H1 (cell line): ENCODE results near the gene ZC3H14. TPM values are rescaled to one million over a fixed set of nuclear protein-coding genes. Genes with fewer than 3 reads are reported as not detected.
A peak's percentile ranks its signal among the peaks of the same experiment; 100 is the strongest.

ENCODE experiments used
- CTCF ChIA-PET: fragments of 300-600 bp; sonication (Branson Sonifier 250); formaldehyde crosslinking; loops from one replicate; lab custom pipeline; 2021; ENCODE audit not compliant: partially characterized antibody; lab: Charles Lee
- POLR2A ChIA-PET: fragments of 300-600 bp; sonication (Branson Sonifier 250); formaldehyde crosslinking; loops from one replicate; lab custom pipeline; 2021; ENCODE audit warnings: inconsistent platforms; ENCODE audit not compliant: partially characterized antibody; lab: Charles Lee
- DNase-seq, 2 experiments: peaks; one replicate each; pipeline versions ENCODE4 v3.0.0 to v3.0.0-alpha.2; 2010 to 2022; ENCODE audit warnings: low spot score in 2 of 2, low read depth in 1 of 2, mixed read lengths in 1 of 2
- FAIRE-seq: peaks from 2 replicates; lab custom pipeline; 2011; peaks lifted over from hg19 to GRCh38; lab: Jason Lieb, UNC
- H2AFZ ChIP-seq: 2 replicates; pipeline ENCODE4 v1.8.1; 2012; ENCODE audit warnings: low read length, inconsistent platforms
- H2AK5ac ChIP-seq: 2 replicates; pipeline ENCODE4 v1.6.1; 2013; ENCODE audit warnings: low read depth, low read length
- H2BK120ac ChIP-seq: replicated peaks from 2 replicates; pipeline ENCODE3; 2013; ENCODE audit warnings: low read depth, low read length, inconsistent platforms
- H2BK12ac ChIP-seq: 2 replicates; pipeline ENCODE4 v1.6.1; 2013; ENCODE audit warnings: low read depth, low read length
- H2BK15ac ChIP-seq: 2 replicates; pipeline ENCODE4 v1.6.1; 2013; ENCODE audit warnings: low read length
- H2BK20ac ChIP-seq: 2 replicates; pipeline ENCODE4 v1.6.1; 2013; ENCODE audit warnings: low read length
- H2BK5ac ChIP-seq: 2 replicates; pipeline ENCODE4 v1.6.1; 2013; ENCODE audit warnings: low read depth, low read length
- H3K14ac ChIP-seq: 2 replicates; pipeline ENCODE4 v1.6.1; 2013; ENCODE audit warnings: inconsistent platforms; ENCODE audit not compliant: insufficient read length
- H3K18ac ChIP-seq: 2 replicates; pipeline ENCODE4 v1.6.1; 2013; ENCODE audit warnings: low read length; ENCODE audit errors: extremely low read depth
- H3K23ac ChIP-seq: 2 replicates; pipeline ENCODE4 v1.6.1; 2013; ENCODE audit warnings: inconsistent platforms; ENCODE audit not compliant: insufficient read length
- H3K23me2 ChIP-seq: 2 replicates; pipeline ENCODE4 v1.6.1; 2013; ENCODE audit warnings: low read depth, low read length
- H3K27ac ChIP-seq: 2 replicates; pipeline ENCODE4 v1.6.1; 2011; ENCODE audit warnings: low read depth, low read length, inconsistent platforms
- H3K27me3 ChIP-seq, 4 experiments: replicated peaks in 1 of 4; 1 replicate in 1 of 4; 2 replicates in 3 of 4; pipeline versions ENCODE4 v1.6.1 to v1.8.1; 2011 to 2013; ENCODE audit warnings: low read length in 3 of 4, mild to moderate bottlenecking in 3 of 4, inconsistent platforms in 2 of 4, mixed read lengths in 2 of 4, moderate library complexity in 1 of 4; ENCODE audit not compliant: control insufficient read depth in 3 of 4, insufficient read depth in 3 of 4; ENCODE audit errors: extremely low read depth in 1 of 4
- H3K36me3 ChIP-seq, 4 experiments: 2 replicates each; pipeline versions ENCODE4 v1.6.1 to v1.8.1; 2011 to 2013; ENCODE audit warnings: mild to moderate bottlenecking in 4 of 4, low read length in 3 of 4, moderate library complexity in 2 of 4, control low read depth in 1 of 4, inconsistent platforms in 1 of 4; ENCODE audit not compliant: insufficient read depth in 4 of 4, control insufficient read depth in 2 of 4
- H3K4ac ChIP-seq: replicated peaks from 2 replicates; pipeline ENCODE3; 2013; ENCODE audit warnings: low read length, low read depth, mixed read lengths, inconsistent platforms; ENCODE audit not compliant: insufficient read length
- H3K4me1 ChIP-seq, 4 experiments: replicated peaks in 1 of 4; 1 replicate in 1 of 4; 2 replicates in 3 of 4; pipeline versions ENCODE4 v1.6.1 to v1.8.1; 2011 to 2013; ENCODE audit warnings: low read length in 3 of 4, inconsistent platforms in 2 of 4, mixed read lengths in 1 of 4; ENCODE audit not compliant: insufficient read depth in 4 of 4, control insufficient read depth in 3 of 4
- H3K4me2 ChIP-seq, 2 experiments: 2 replicates each; pipeline versions ENCODE4 v1.6.1 to v1.8.1; 2011 to 2013; ENCODE audit warnings: low read depth in 2 of 2, low read length in 2 of 2, control low read depth in 1 of 2, inconsistent platforms in 1 of 2, mild to moderate bottlenecking in 1 of 2; ENCODE audit not compliant: insufficient read depth in 1 of 2
- H3K4me3 ChIP-seq, 4 experiments: fragments of 200-600, 300-600 bp in 1 of 4; sonication (generic), shearing (Covaris generic), sonication (Bioruptor Twin) in 1 of 4; 2 replicates each; pipeline versions ENCODE4 v1.5.1 to v1.8.1; 2011 to 2016; ENCODE audit warnings: low read length in 4 of 4, low read depth in 3 of 4, control low read depth in 2 of 4, inconsistent platforms in 2 of 4, mild to moderate bottlenecking in 2 of 4, mixed read lengths in 1 of 4, moderate library complexity in 1 of 4; ENCODE audit not compliant: insufficient read depth in 2 of 4; ENCODE audit errors: extremely low read depth in 1 of 4
- H3K56ac ChIP-seq: replicated peaks from 2 replicates; pipeline ENCODE3; 2013; ENCODE audit warnings: low read depth, mild to moderate bottlenecking, mixed read lengths, low read length, inconsistent platforms; ENCODE audit not compliant: insufficient read length
- H3K79me1 ChIP-seq: 2 replicates; pipeline ENCODE4 v1.6.1; 2013; ENCODE audit warnings: low read depth, low read length, control low read depth
- H3K79me2 ChIP-seq, 2 experiments: 2 replicates each; pipeline versions ENCODE4 v1.6.1 to v1.8.1; 2012 to 2013; ENCODE audit warnings: low read length in 2 of 2, mild to moderate bottlenecking in 2 of 2, inconsistent platforms in 1 of 2; ENCODE audit not compliant: insufficient read depth in 2 of 2, control insufficient read depth in 1 of 2
- H3K9ac ChIP-seq, 4 experiments: replicated peaks in 1 of 4; 1 replicate in 1 of 4; 2 replicates in 3 of 4; pipeline versions ENCODE4 v1.6.1 to v1.8.1; 2011 to 2013; ENCODE audit warnings: low read depth in 3 of 4, low read length in 3 of 4, control low read depth in 2 of 4, mild to moderate bottlenecking in 2 of 4, moderate library complexity in 2 of 4, inconsistent platforms in 1 of 4; ENCODE audit errors: extremely low read depth in 1 of 4
- H3K9me3 ChIP-seq, 2 experiments: 2 replicates each; pipeline versions ENCODE4 v1.6.1 to v1.8.1; 2012 to 2013; ENCODE audit warnings: mild to moderate bottlenecking in 2 of 2, moderate library complexity in 2 of 2, control low read depth in 1 of 2, inconsistent platforms in 1 of 2, low read depth in 1 of 2, low read length in 1 of 2, mixed read lengths in 1 of 2; ENCODE audit not compliant: insufficient read depth in 2 of 2
- H4K20me1 ChIP-seq, 2 experiments: replicated peaks in 1 of 2; 2 replicates each; pipeline versions ENCODE3 to v1.8.1; 2011 to 2013; ENCODE audit warnings: inconsistent platforms in 2 of 2, low read length in 2 of 2, mild to moderate bottlenecking in 1 of 2; ENCODE audit not compliant: insufficient read depth in 2 of 2, control insufficient read depth in 1 of 2
- H4K5ac ChIP-seq: 2 replicates; pipeline ENCODE4 v1.6.1; 2013; ENCODE audit warnings: low read length, low read depth, mixed read lengths, inconsistent platforms; ENCODE audit not compliant: insufficient read length
- H4K8ac ChIP-seq: 2 replicates; pipeline ENCODE4 v1.8.0; 2013; ENCODE audit warnings: mild to moderate bottlenecking, moderate library complexity, low read length, inconsistent platforms; ENCODE audit not compliant: insufficient read depth; ENCODE audit errors: extremely low read depth
- H4K91ac ChIP-seq: replicated peaks from 2 replicates; pipeline ENCODE3; 2013; ENCODE audit warnings: low read length, mixed read lengths, inconsistent platforms; ENCODE audit not compliant: insufficient read length
- ASH2L ChIP-seq: fragments of 200-600, 300-600 bp; sonication (generic); IDR thresholded peaks from one replicate; pipeline ENCODE4 v1.7.1; 2017; ENCODE audit warnings: low read length
- CBX5 ChIP-seq: fragments of 300-800, 300-1000 bp; sonication (generic); IDR thresholded peaks from 2 replicates; pipeline ENCODE4 v1.7.1; 2016; ENCODE audit warnings: antibody characterized with exemption, low read length, low read depth
- GTF2F1 ChIP-seq: IDR thresholded peaks from 2 replicates; pipeline ENCODE4 v1.6.1; 2012; ENCODE audit warnings: low read depth, low read length, improper control_type of control experiment, borderline replicate concordance
- POLR2AphosphoS5 ChIP-seq: IDR thresholded peaks from 2 replicates; pipeline ENCODE4 v1.6.1; 2011; ENCODE audit warnings: low read depth, low read length
- RAD21 ChIP-seq, 2 experiments: IDR thresholded peaks in 1 of 2; conservative IDR thresholded peaks in 1 of 2; 2 replicates each; pipeline ENCODE4 v1.6.1; 2011; ENCODE audit warnings: low read depth in 2 of 2, low read length in 2 of 2, improper control_type of control experiment in 1 of 2, inconsistent platforms in 1 of 2, mild to moderate bottlenecking in 1 of 2, moderate library complexity in 1 of 2
- SIX5 ChIP-seq: IDR thresholded peaks from 2 replicates; pipeline ENCODE4 v1.6.1; 2011; ENCODE audit warnings: mild to moderate bottlenecking, low read depth, low read length
- SP2 ChIP-seq: IDR thresholded peaks from 2 replicates; pipeline ENCODE4 v1.6.1; 2012; ENCODE audit warnings: mild to moderate bottlenecking, low read length, inconsistent platforms
- WGBS, 2 experiments: shearing (Covaris generic) in 1 of 2; methylation state at CpG; one replicate each; pipeline versions ENCODE4 v1.1.6 to v1.1.7; 2013 to 2015; ENCODE audit warnings: low lambda C conversion rate in 2 of 2, mixed read lengths in 2 of 2, inconsistent platforms in 1 of 2, low coverage in 1 of 2, missing lambda C conversion rate in 1 of 2; ENCODE audit not compliant: insufficient replicate concordance in 2 of 2, insufficient coverage in 1 of 2, insufficient read length in 1 of 2; ENCODE audit errors: extremely low coverage in 1 of 2, missing lambda C conversion rate in 1 of 2; 5-methylcytosine and 5-hydroxymethylcytosine counted together
- polyA plus RNA-seq, 7 experiments: library from polyadenylated mRNA; depleted of rRNA in 3 of 7; stranded (reverse) in 5 of 7; unstranded in 2 of 7; fragments of >200 nt in 5 of 7; fragments of 200-250 nt in 2 of 7; gene quantifications; 1 replicate in 5 of 7; 2 replicates in 1 of 7; 4 replicates in 1 of 7; pipeline versions ENCODE4 v1.2.1 to v1.2.3, GENCODE V29; 2011 to 2013; ENCODE audit warnings: missing spikeins in 2 of 7, mixed read lengths in 2 of 7
- total RNA-seq: library from RNA; stranded (reverse); fragmentation: NEBNext Ultra II Directional; extraction: Animal tissue kit (Norgen Biotek cat#: 25700); gene quantifications from 2 replicates; pipeline ENCODE4 v1.2.1, GENCODE V29; 2021
- TF ChIP-seq, protein P1 (sequence below), 3 experiments: IDR thresholded peaks; 1 replicate in 2 of 3; 2 replicates in 1 of 3; pipeline versions ENCODE4 v1.5.1 to v1.6.1; 2011; ENCODE audit warnings: low read length in 3 of 3, mild to moderate bottlenecking in 3 of 3, inconsistent platforms in 2 of 3, low read depth in 1 of 3, moderate library complexity in 1 of 3; ENCODE audit not compliant: insufficient read depth in 1 of 3; ENCODE audit errors: control extremely low read depth in 1 of 3
- TF ChIP-seq, protein P2 (sequence below): IDR thresholded peaks from 2 replicates; pipeline ENCODE4 v1.6.1; 2012; ENCODE audit warnings: low read length, inconsistent platforms

Gene ZC3H14
- total and polyA plus RNA-seq, 2 of the 8 experiments (the other 6 are each of a cell fraction or from before 2014, with no cell fraction given): 86.0 to 99.1 TPM

DNA sequence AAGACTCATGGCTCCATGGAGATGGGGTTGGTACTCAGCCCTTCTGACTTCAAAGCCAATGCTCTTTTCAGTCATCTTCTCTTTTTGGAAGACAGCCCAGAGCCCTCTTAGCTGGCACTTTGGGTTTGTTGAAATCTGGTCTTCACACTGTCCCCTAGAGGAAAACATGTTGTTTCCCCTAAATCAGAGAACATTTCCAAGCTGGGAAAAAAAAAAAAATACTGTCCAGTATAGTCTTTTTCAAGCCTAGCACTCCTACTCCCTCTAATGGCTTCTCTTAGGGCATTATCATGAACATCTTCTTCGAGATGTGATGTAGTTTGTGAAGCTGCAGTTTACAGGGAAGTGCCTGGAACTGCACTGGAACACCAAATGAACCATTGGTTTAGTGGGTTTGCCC lies 3.0 kb upstream of the ZC3H14 start:
- Histone ChIP-seq H4K5ac (no peak overlapping the region), H3K18ac (no peak overlapping the region), H3K56ac (no peak overlapping the region), H3K79me2 (peaks cover 0 to 15% of the 10 kb centered on the region in 2 experiments; a peak in 3 of 4 replicates), H3K36me3 (peaks cover 0 to 7% (median 0%) of the 10 kb centered on the region in 4 experiments; a peak in 1 of 8 replicates), H3K27me3 (no peaks in the 10 kb centered on the region), H3K23me2 (peaks cover 8% of the 10 kb centered on the region), H3K4me2 (no peak overlapping the region), H3K4ac (no peak overlapping the region), H3K14ac (no peak overlapping the region), H3K9ac (no peak overlapping the region), H3K27ac (no peak overlapping the region), H2BK20ac (no peak overlapping the region), H2AFZ (0 out of 2 replicates have a peak overlapping the region, but pooled peaks have one; percentile 10), H2BK12ac (no peak overlapping the region), H2BK5ac (no peak overlapping the region), H3K79me1 (no peaks in the 10 kb centered on the region), H3K23ac (no peak overlapping the region), H3K4me3 (no peak overlapping the region), H4K91ac (no peak overlapping the region), H4K20me1 (peaks cover 0 to 3% of the 10 kb centered on the region in 2 experiments), H2BK15ac (no peak overlapping the region), H3K4me1 (peaks cover 0 to 11% (median 5%) of the 10 kb centered on the region in 4 experiments; a peak in 6 of 7 replicates), H2AK5ac (no peak overlapping the region), H4K8ac (no peak overlapping the region), H2BK120ac (no peak overlapping the region), H3K9me3 (no peaks in the 10 kb centered on the region)
- TF ChIP-seq SP2 (no peak), ASH2L (no peak), POLR2AphosphoS5 (no peak), GTF2F1 (no peak), CBX5 (no peak), SIX5 (no peak), RAD21 (IDR thresholded peaks at IDR 0.05 in 1 of 2, conservative IDR thresholded peaks at IDR 0.05 in 1 of 2; ENCODE audit: low read depth in 2 of 2, low read length in 2 of 2) (peak in 1 of 2 experiments; percentile 16; a peak in 1 of 4 replicates)
- TF ChIP-seq, protein P1, sequence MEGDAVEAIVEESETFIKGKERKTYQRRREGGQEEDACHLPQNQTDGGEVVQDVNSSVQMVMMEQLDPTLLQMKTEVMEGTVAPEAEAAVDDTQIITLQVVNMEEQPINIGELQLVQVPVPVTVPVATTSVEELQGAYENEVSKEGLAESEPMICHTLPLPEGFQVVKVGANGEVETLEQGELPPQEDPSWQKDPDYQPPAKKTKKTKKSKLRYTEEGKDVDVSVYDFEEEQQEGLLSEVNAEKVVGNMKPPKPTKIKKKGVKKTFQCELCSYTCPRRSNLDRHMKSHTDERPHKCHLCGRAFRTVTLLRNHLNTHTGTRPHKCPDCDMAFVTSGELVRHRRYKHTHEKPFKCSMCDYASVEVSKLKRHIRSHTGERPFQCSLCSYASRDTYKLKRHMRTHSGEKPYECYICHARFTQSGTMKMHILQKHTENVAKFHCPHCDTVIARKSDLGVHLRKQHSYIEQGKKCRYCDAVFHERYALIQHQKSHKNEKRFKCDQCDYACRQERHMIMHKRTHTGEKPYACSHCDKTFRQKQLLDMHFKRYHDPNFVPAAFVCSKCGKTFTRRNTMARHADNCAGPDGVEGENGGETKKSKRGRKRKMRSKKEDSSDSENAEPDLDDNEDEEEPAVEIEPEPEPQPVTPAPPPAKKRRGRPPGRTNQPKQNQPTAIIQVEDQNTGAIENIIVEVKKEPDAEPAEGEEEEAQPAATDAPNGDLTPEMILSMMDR (IDR thresholded peaks at IDR 0.05; ENCODE audit: control extremely low read depth in 1 of 3, insufficient read depth in 1 of 3, low read depth in 1 of 3, low read length in 3 of 3): peak in 1 of 3 experiments; percentile 22; a peak in 2 of 4 replicates
- TF ChIP-seq, protein P2, sequence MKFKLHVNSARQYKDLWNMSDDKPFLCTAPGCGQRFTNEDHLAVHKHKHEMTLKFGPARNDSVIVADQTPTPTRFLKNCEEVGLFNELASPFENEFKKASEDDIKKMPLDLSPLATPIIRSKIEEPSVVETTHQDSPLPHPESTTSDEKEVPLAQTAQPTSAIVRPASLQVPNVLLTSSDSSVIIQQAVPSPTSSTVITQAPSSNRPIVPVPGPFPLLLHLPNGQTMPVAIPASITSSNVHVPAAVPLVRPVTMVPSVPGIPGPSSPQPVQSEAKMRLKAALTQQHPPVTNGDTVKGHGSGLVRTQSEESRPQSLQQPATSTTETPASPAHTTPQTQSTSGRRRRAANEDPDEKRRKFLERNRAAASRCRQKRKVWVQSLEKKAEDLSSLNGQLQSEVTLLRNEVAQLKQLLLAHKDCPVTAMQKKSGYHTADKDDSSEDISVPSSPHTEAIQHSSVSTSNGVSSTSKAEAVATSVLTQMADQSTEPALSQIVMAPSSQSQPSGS: no peak
- CTCF ChIA-PET: interaction anchor here (0.6 to 1.5 kb wide), 6 partner anchors 28 to 108 kb away, joined by 3 to 4 read pairs (median 3); no protein-coding TSS in a partner anchor
- WGBS, 2 experiments: 82% methylated on average over 1 of the region's 1 CpG; no CpG with 5 or more reads in 1 of the 2 experiments
- DNase-seq: no peak
- POLR2A ChIA-PET: no interaction called here
- no peak for FAIRE-seq
